ENCODE results near the gene MEOX2. TPM values are rescaled to one million over a fixed set of nuclear protein-coding genes. Genes with fewer than 3 reads are reported as not detected.

The MEOX2 gene
- polyA plus RNA-seq, 1 of the 3 experiments (the other 2 are of a cell fraction): not detected

GRCh38 chr7:15662451-15662850 lies 24.0 kb downstream of the MEOX2 start:
- Histone ChIP-seq H3K27me3 (ENCODE audit: insufficient read depth) (no peaks in the 10 kb centered on the region), H3K79me2 (ENCODE audit: insufficient read depth) (no peaks in the 10 kb centered on the region), H4K20me1 (ENCODE audit: insufficient read depth) (no peaks in the 10 kb centered on the region), H3K4me3 (ENCODE audit: low read depth in 2 of 2, low read length in 1 of 2) (no peak overlapping the region), H3K9me2 (no peaks in the 10 kb centered on the region), H3K4me1 (ENCODE audit: control insufficient read depth in 1 of 2, insufficient read depth in 2 of 2, low read depth in 1 of 2, low read length in 1 of 2) (no peaks in the 10 kb centered on the region), H3K27ac (ENCODE audit: low read depth in 2 of 2, low read length in 1 of 2) (no peak overlapping the region), H2AFZ (ENCODE audit: low read depth) (no peak overlapping the region), H3K9me3 (no peaks in the 10 kb centered on the region), H3K36me3 (replicated peaks in 1 of 2; ENCODE audit: control insufficient read depth in 1 of 2, insufficient read depth in 2 of 2, low read length in 1 of 2) (no peaks in the 10 kb centered on the region), H3K9ac (no peak overlapping the region), H3F3A (replicated peaks; ENCODE audit: insufficient read depth) (no peaks in the 10 kb centered on the region), H3K4me2 (no peak overlapping the region)
- POLR2A ChIA-PET: no interaction called here
- TF ChIP-seq, protein P1, sequence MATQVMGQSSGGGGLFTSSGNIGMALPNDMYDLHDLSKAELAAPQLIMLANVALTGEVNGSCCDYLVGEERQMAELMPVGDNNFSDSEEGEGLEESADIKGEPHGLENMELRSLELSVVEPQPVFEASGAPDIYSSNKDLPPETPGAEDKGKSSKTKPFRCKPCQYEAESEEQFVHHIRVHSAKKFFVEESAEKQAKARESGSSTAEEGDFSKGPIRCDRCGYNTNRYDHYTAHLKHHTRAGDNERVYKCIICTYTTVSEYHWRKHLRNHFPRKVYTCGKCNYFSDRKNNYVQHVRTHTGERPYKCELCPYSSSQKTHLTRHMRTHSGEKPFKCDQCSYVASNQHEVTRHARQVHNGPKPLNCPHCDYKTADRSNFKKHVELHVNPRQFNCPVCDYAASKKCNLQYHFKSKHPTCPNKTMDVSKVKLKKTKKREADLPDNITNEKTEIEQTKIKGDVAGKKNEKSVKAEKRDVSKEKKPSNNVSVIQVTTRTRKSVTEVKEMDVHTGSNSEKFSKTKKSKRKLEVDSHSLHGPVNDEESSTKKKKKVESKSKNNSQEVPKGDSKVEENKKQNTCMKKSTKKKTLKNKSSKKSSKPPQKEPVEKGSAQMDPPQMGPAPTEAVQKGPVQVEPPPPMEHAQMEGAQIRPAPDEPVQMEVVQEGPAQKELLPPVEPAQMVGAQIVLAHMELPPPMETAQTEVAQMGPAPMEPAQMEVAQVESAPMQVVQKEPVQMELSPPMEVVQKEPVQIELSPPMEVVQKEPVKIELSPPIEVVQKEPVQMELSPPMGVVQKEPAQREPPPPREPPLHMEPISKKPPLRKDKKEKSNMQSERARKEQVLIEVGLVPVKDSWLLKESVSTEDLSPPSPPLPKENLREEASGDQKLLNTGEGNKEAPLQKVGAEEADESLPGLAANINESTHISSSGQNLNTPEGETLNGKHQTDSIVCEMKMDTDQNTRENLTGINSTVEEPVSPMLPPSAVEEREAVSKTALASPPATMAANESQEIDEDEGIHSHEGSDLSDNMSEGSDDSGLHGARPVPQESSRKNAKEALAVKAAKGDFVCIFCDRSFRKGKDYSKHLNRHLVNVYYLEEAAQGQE (IDR thresholded peaks at IDR 0.05; ENCODE audit: low read depth, low read length): no peak
- TF ChIP-seq SIN3A (IDR thresholded peaks at IDR 0.05; ENCODE audit: borderline replicate concordance, low read depth, low read length) (no peak), ELF1 (IDR thresholded peaks at IDR 0.05) (no peak), CTCF (IDR thresholded peaks at IDR 0.05) (no peak), RAD21 (IDR thresholded peaks at IDR 0.05; ENCODE audit: low read length) (no peak), POLR2AphosphoS5 (IDR thresholded peaks at IDR 0.05; ENCODE audit: low read depth, low read length) (no peak), TEAD4 (IDR thresholded peaks at IDR 0.05; ENCODE audit: borderline replicate concordance, insufficient read depth) (no peak), MAX (IDR thresholded peaks at IDR 0.05; ENCODE audit: low read depth) (no peak), FOSL2 (IDR thresholded peaks at IDR 0.05; ENCODE audit: borderline replicate concordance, low read depth) (no peak), TCF12 (IDR thresholded peaks at IDR 0.05) (no peak), RCOR1 (IDR thresholded peaks at IDR 0.05; ENCODE audit: low read length) (no peak)
- no peak for DNase-seq
- CTCF ChIA-PET: no interaction called here
- WGBS (ENCODE audit: low lambda C conversion rate): 2% methylated on average over 1 of the region's 1 CpG

DNA sequence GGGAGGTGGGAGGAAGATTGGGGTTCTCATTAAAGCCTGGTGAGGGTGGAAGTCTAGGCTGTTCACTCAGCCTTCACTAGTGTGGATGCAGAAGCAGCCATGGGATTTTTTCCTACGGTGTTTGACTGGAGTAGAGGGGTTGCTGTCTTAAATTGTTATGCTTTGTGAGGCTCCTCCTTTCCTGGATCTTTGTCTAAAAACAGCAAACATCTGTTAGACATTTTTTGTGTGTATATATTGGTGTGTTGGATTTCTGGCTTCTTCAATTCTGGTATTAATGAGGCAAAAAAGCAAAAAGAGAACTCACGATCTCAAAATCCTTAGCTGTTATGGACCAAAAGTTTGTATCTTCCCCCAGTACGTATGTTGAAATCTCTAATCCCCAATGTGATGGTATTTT lies 28.2 kb downstream of the MEOX2 start:
- Histone ChIP-seq H2AFZ (ENCODE audit: low read depth) (no peak overlapping the region; the same call in 1 of the 2 replicates), H3K9me2 (no peaks in the 10 kb centered on the region), H3K4me2 (no peak overlapping the region), H4K20me1 (ENCODE audit: insufficient read depth) (no peaks in the 10 kb centered on the region), H3K4me1 (ENCODE audit: control insufficient read depth in 1 of 2, insufficient read depth in 2 of 2, low read depth in 1 of 2, low read length in 1 of 2) (no peaks in the 10 kb centered on the region), H3K79me2 (ENCODE audit: insufficient read depth) (no peaks in the 10 kb centered on the region), H3K9me3 (no peaks in the 10 kb centered on the region), H3K27ac (ENCODE audit: low read depth in 2 of 2, low read length in 1 of 2) (no peak overlapping the region), H3K36me3 (replicated peaks in 1 of 2; ENCODE audit: control insufficient read depth in 1 of 2, insufficient read depth in 2 of 2, low read length in 1 of 2) (no peaks in the 10 kb centered on the region), H3F3A (replicated peaks; ENCODE audit: insufficient read depth) (no peaks in the 10 kb centered on the region), H3K4me3 (ENCODE audit: low read depth in 2 of 2, low read length in 1 of 2) (no peak overlapping the region), H3K27me3 (ENCODE audit: insufficient read depth) (no peaks in the 10 kb centered on the region), H3K9ac (no peak overlapping the region)
- DNase-seq: no peak
- CTCF ChIA-PET: interaction anchor here (1.0 to 1.5 kb wide), 2 partner anchors 9 to 63 kb away, joined by 3 read pairs; no protein-coding TSS in a partner anchor
- POLR2A ChIA-PET: no interaction called here
- TF ChIP-seq FOXM1 (IDR thresholded peaks at IDR 0.05; ENCODE audit: low read depth) (no peak), POLR2AphosphoS5 (IDR thresholded peaks at IDR 0.05; ENCODE audit: low read depth, low read length) (no peak), ELF1 (IDR thresholded peaks at IDR 0.05) (no peak), MEF2A (IDR thresholded peaks at IDR 0.05; ENCODE audit: borderline replicate concordance, low read depth) (no peak), MAX (IDR thresholded peaks at IDR 0.05; ENCODE audit: low read depth) (no peak), ZBTB33 (IDR thresholded peaks at IDR 0.05; ENCODE audit: borderline replicate concordance, low read depth) (no peak), SIN3A (IDR thresholded peaks at IDR 0.05; ENCODE audit: borderline replicate concordance, low read depth, low read length) (no peak)
- TF ChIP-seq, protein P2, sequence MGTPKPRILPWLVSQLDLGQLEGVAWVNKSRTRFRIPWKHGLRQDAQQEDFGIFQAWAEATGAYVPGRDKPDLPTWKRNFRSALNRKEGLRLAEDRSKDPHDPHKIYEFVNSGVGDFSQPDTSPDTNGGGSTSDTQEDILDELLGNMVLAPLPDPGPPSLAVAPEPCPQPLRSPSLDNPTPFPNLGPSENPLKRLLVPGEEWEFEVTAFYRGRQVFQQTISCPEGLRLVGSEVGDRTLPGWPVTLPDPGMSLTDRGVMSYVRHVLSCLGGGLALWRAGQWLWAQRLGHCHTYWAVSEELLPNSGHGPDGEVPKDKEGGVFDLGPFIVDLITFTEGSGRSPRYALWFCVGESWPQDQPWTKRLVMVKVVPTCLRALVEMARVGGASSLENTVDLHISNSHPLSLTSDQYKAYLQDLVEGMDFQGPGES (IDR thresholded peaks at IDR 0.05; ENCODE audit: low read depth, low read length): no peak
- WGBS (ENCODE audit: low lambda C conversion rate): under 1% methylated on average over 3 of the region's 3 CpGs

Measured in SK-N-SH (cell line).